Fibroblast of the aortic adventitia (primary cell): ENCODE data around the gene AUTS2. TPM values are rescaled to one million over a fixed set of nuclear protein-coding genes. Genes with fewer than 3 reads are reported as not detected.

Experiments used
- DNase-seq: peaks from one replicate; pipeline ENCODE4 v3.0.0-alpha.2; 2010; ENCODE audit warnings: low read depth
- H3K4me3 ChIP-seq: 2 replicates; pipeline ENCODE4 v1.5.1; 2011; ENCODE audit warnings: low read depth, mild to moderate bottlenecking, control low read depth, low read length, moderate library complexity
- total RNA-seq: library from RNA; depleted of rRNA; stranded (reverse); fragments of >200 nt; gene quantifications from 2 replicates; pipeline ENCODE4 v1.2.3, GENCODE V29; 2012; ENCODE audit warnings: low replicate concordance
- TF ChIP-seq, protein P1 (sequence below): IDR thresholded peaks from 2 replicates; pipeline ENCODE4 v1.5.1; 2011; ENCODE audit warnings: mild to moderate bottlenecking, low read length, control low read depth, inconsistent platforms; ENCODE audit not compliant: insufficient read depth

The AUTS2 gene
- total RNA-seq, 1 donor: 10.7 TPM

DNA sequence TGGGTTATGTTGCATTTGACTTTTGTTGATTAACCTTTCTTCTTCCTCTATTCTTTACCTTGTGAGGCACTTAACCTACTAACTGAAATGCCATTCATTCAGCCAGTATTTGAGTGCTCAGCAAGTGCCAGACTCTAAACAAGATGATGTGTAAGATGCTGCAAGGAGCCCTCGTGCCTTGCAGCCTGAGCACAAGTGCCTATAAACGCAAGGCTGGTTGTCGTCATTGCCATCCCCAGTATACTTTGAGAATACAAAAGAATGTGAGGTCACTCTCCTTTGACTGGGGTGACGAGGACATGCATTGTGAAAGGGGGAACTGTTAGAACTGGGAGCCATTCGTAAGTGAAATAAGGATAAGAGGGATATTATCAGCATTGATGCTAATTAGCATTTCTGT, 103.0 kb downstream of the AUTS2 start:
- TF ChIP-seq, protein P1, sequence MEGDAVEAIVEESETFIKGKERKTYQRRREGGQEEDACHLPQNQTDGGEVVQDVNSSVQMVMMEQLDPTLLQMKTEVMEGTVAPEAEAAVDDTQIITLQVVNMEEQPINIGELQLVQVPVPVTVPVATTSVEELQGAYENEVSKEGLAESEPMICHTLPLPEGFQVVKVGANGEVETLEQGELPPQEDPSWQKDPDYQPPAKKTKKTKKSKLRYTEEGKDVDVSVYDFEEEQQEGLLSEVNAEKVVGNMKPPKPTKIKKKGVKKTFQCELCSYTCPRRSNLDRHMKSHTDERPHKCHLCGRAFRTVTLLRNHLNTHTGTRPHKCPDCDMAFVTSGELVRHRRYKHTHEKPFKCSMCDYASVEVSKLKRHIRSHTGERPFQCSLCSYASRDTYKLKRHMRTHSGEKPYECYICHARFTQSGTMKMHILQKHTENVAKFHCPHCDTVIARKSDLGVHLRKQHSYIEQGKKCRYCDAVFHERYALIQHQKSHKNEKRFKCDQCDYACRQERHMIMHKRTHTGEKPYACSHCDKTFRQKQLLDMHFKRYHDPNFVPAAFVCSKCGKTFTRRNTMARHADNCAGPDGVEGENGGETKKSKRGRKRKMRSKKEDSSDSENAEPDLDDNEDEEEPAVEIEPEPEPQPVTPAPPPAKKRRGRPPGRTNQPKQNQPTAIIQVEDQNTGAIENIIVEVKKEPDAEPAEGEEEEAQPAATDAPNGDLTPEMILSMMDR: no peak
- H3K4me3 ChIP-seq: no peak overlapping the region
- DNase-seq: no peak

DNA sequence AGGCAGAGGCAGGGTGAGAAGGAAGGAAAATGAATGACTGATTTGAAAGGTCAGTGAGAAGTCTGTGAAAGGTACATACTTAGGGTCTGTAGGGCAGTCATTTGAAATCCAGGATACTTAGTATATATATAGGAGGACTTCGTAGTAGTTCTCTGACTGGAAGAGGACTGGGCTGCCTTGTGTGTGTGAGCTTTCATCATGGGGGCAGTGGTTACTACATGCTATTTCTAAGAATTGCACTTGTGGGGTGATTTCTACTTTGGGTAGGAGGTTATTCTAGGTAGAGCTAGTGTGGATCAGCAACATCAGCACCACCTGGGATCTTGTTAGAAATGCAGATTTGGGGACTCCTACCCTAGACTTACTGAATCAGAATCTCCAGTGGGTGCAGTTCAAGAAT, 104.1 kb downstream of the AUTS2 start:
- TF ChIP-seq, protein P1: no peak
- no peak overlapping the region for H3K4me3 ChIP-seq
- no peak for DNase-seq

DNA sequence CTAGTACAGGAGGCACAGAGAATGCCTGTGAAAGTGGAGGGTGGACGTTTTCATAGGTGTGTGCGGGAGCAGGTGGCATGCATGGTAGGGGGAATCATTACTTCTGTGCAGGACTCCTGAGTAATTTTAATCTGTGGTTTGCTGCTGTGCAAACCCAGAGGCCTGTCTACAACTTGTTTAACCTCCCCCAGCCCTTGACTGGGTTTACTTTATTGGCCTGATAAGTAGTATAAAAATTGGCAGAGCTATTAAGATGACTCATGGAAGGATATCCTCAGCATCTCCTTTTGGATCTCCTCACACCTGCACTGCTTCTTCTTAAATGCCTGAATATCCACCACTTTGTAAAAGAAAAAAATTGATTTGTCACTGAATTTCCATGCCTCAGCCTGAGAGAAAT, 104.8 kb downstream of the AUTS2 start:
- H3K4me3 ChIP-seq: no peak overlapping the region
- TF ChIP-seq, protein P1: no peak
- DNase-seq: peak; percentile 19

DNA sequence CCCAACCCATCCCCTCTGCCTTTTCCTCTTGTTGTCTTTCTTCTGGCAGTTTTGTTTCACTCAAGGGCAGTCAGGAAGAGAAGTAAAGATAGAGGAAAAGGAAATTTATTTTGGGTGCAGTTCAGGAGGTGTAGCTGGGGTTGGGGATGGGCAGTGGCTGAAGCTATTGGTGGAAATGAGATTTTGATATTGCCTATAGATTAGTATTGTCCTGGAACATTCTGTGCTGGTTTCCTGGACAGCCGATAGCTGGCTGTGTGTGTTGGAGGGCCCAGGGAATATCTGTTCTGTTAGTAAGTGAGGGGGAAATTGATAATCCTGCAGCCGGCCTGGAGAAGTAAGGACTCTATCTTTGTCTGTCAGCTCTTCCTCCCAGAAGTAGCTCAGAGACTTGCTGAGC, 107.8 kb downstream of the AUTS2 start:
- no peak for DNase-seq
- TF ChIP-seq, protein P1: no peak
- no peak overlapping the region for H3K4me3 ChIP-seq

DNA sequence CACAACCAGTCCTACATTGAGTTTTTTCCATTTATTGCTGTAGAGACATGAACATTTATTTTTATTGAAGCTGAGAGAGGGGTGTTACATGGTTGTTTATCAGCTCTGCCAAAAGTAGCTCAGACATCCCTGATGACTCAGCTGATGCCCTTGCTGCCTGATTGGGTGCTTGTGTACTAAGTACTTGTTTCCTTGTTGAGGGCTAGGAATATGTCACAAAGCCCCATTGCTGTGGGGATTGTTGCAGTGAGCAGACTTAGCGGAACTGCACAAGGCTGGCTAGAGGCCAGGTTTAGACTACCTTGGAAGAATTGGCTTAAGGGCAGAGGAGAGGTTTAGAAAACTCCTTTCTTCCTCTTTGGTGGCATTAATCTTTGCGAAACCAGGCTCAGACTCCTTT, 110.6 kb downstream of the AUTS2 start:
- DNase-seq: peak; percentile 35
- TF ChIP-seq, protein P1: no peak
- no peak overlapping the region for H3K4me3 ChIP-seq

DNA sequence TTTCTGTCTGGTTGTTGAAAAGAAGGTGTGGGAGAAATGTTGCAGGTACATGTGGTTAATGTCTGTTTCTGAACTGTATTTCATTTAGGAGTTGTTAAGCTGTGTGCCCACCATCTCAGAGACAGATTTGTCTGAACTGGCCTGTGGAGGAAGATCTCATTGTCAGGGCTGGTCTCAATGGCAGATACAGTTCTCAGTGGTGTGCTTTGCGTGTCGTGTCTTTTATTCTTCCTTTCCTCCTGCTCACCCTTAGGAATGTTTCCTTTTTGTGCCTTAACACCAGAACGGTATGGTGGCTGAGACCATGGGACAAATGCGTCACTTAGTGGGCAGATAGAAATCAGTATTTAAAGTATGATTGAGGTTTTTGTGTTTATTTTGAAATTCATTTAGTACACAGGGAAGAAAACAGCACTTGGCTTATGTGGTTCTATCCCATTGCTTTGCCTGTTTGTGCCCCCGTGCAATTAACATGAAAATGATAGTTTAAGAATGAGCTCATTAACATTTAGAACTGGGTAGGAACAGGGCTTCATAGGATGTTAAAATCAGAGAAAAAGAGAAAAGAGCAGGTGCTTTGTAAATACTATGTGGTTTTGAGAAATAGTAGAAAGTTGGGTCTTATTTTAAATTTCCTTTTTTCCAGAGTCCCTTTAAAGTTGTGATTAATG, 112.6 kb downstream of the AUTS2 start:
- H3K4me3 ChIP-seq: no peak overlapping the region
- DNase-seq: no peak
- TF ChIP-seq, protein P1: no peak

DNA sequence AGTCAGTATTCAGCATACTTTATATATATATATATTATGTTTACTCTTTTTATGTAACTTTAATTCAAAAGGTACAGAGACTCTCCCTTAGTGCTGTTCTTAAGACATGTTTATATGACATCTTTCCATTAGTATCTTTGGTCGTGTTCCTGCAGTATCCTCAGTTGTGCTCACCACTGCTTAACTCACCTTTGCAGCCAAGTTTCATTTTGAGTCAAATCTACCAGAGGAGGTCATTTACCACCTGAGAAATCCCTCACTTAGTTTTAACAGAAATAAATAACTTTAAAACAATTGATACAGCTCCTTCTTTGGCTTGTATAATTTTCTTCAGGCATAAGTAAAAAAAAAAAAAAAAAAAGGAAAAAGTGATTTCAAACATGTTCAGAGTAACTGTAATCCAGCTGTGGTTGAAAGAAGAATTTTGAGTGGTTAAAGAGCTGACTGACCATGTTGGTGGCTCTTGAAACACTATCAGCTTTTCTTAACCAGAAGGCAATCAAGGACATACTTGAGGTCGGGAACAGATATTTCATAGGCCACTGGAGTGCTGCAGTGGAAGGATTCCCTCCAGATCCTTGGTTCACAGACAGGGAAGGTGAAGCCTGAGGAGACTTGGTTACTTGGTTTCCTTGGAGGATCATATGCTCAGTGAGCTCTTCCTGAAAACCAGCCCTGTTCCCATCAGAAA, 116.8 kb downstream of the AUTS2 start:
- TF ChIP-seq, protein P1: no peak
- H3K4me3 ChIP-seq: no peak overlapping the region
- DNase-seq: no peak
